HEK293T (cell line): ENCODE data around the gene ANKZF1.

ENCODE experiments used
- CTCF ChIA-PET: fragments of 350-600 bp; formaldehyde crosslinking; extraction: SDS; loops from one replicate; lab custom pipeline; 2021; ENCODE audit warnings: antibody characterized with exemption, inconsistent platforms; lab: Yijun Ruan, JAX
- POLR2A ChIA-PET: fragments of 350-600 bp; formaldehyde crosslinking; extraction: SDS; loops from one replicate; lab custom pipeline; 2020; ENCODE audit warnings: antibody characterized with exemption, inconsistent platforms; lab: Yijun Ruan, JAX
- DNase-seq: peaks from one replicate; pipeline ENCODE4 v3.0.0; 2012; ENCODE audit warnings: mixed read lengths; ENCODE audit errors: extremely low spot score
- ARNT ChIP-seq: fragments of 450-650 bp; IDR thresholded peaks from 2 replicates; pipeline ENCODE4 v1.6.1; 2017; ENCODE audit warnings: mild to moderate bottlenecking
- BHLHE40 ChIP-seq: fragments of 450-650 bp; IDR thresholded peaks from 2 replicates; pipeline ENCODE4 v1.6.1; 2016; ENCODE audit warnings: mild to moderate bottlenecking, moderate library complexity, borderline replicate concordance
- CTBP1 ChIP-seq: fragments of 450-650 bp; IDR thresholded peaks from 2 replicates; pipeline ENCODE4 v1.6.1; 2016; ENCODE audit warnings: borderline replicate concordance
- ELF4 ChIP-seq: fragments of 450-650 bp; IDR thresholded peaks from 2 replicates; pipeline ENCODE4 v1.6.1; 2017; ENCODE audit warnings: antibody characterized with exemption
- FOXA1 ChIP-seq: fragments of 450-650 bp; IDR thresholded peaks from 2 replicates; pipeline ENCODE4 v1.6.1; 2016; ENCODE audit warnings: mild to moderate bottlenecking
- FOXK2 ChIP-seq: fragments of 450-650 bp; IDR thresholded peaks from 2 replicates; pipeline ENCODE4 v1.6.1; 2016; ENCODE audit warnings: mild to moderate bottlenecking
- FOXM1 ChIP-seq: fragments of 450-650 bp; IDR thresholded peaks from 2 replicates; pipeline ENCODE4 v1.6.1; 2017; ENCODE audit warnings: mild to moderate bottlenecking, borderline replicate concordance
- HDGF ChIP-seq: fragments of 450-650 bp; IDR thresholded peaks from 2 replicates; pipeline ENCODE4 v1.6.1; 2017; ENCODE audit warnings: antibody characterized with exemption, borderline replicate concordance
- L3MBTL2 ChIP-seq: fragments of 450-650 bp; conservative IDR thresholded peaks from 2 replicates; pipeline ENCODE4 v1.6.1; 2016; ENCODE audit warnings: mild to moderate bottlenecking
- LEF1 ChIP-seq: fragments of 450-650 bp; IDR thresholded peaks from 2 replicates; pipeline ENCODE4 v1.6.1; 2017; ENCODE audit warnings: mild to moderate bottlenecking, borderline replicate concordance
- NFRKB ChIP-seq: fragments of 450-650 bp; IDR thresholded peaks from 2 replicates; pipeline ENCODE4 v1.6.1; 2016; ENCODE audit warnings: mild to moderate bottlenecking, moderate library complexity
- PKNOX1 ChIP-seq: fragments of 450-650 bp; IDR thresholded peaks from 2 replicates; pipeline ENCODE4 v1.6.1; 2016
- SP1 ChIP-seq: fragments of 450-650 bp; IDR thresholded peaks from 2 replicates; pipeline ENCODE4 v1.6.1; 2017
- SUZ12 ChIP-seq: fragments of 450-650 bp; IDR thresholded peaks from 2 replicates; pipeline ENCODE4 v1.6.1; 2016; ENCODE audit warnings: mild to moderate bottlenecking
- TARDBP ChIP-seq: fragments of 450-650 bp; IDR thresholded peaks from 2 replicates; pipeline ENCODE4 v1.6.1; 2016
- ZNF384 ChIP-seq: fragments of 450-650 bp; IDR thresholded peaks from 2 replicates; pipeline ENCODE4 v1.6.1; 2016

Gene ANKZF1

GRCh38 chr2:219285373-219285735 lies 55.7 kb downstream of the ANKZF1 start:
- CTCF ChIA-PET, result interaction anchor here (0.9 kb wide), 1 partner anchor 10 kb away, joined by 3 read pairs; no protein-coding TSS in a partner anchor

GRCh38 chr2:219285894-219286425 lies 56.4 kb downstream of the ANKZF1 start:
- ChIA-PET POLR2A (interaction anchor here (1.1 kb wide), 1 partner anchor 109 kb away, joined by 4 read pairs; the partner anchor contains the start of gene CNPPD1), CTCF (interaction anchor here (0.9 kb wide), 2 partner anchors 9 kb away, joined by 3 to 5 read pairs; no protein-coding TSS in a partner anchor)
- TF ChIP-seq HDGF, result no peak
- no peak for TF ChIP-seq SUZ12
- TF ChIP-seq NFRKB, result no peak
- no peak for TF ChIP-seq FOXA1
- TF ChIP-seq ZNF384, result no peak
- no peak for TF ChIP-seq BHLHE40
- no peak for TF ChIP-seq L3MBTL2
- TF ChIP-seq PKNOX1, result no peak
- TF ChIP-seq ARNT, result no peak
- TF ChIP-seq TARDBP, result no peak
- TF ChIP-seq ELF4, result no peak
- TF ChIP-seq LEF1, result no peak
- no peak for TF ChIP-seq FOXM1
- no peak for TF ChIP-seq SP1
- TF ChIP-seq FOXK2, result no peak
- no peak for TF ChIP-seq CTBP1
- DNase-seq, result peak; percentile 53

More at GRCh38 chr2:219285373-219285735, 55.7 kb downstream of the ANKZF1 start:
- POLR2A ChIA-PET, result no interaction called here
- DNase-seq, result no peak
- TF ChIP-seq FOXK2, result no peak
- TF ChIP-seq FOXM1, result no peak
- TF ChIP-seq SUZ12, result no peak
- TF ChIP-seq HDGF, result no peak
- TF ChIP-seq LEF1, result no peak
- no peak for TF ChIP-seq TARDBP
- TF ChIP-seq ZNF384, result no peak
- TF ChIP-seq L3MBTL2, result no peak
- no peak for TF ChIP-seq PKNOX1
- no peak for TF ChIP-seq BHLHE40
- no peak for TF ChIP-seq FOXA1
- no peak for TF ChIP-seq ARNT
- TF ChIP-seq CTBP1, result no peak
